ENCODE measurements around the gene CKAP5.
A peak's percentile ranks its signal among the peaks of the same experiment; 100 is the strongest.

Gene CKAP5

DNA sequence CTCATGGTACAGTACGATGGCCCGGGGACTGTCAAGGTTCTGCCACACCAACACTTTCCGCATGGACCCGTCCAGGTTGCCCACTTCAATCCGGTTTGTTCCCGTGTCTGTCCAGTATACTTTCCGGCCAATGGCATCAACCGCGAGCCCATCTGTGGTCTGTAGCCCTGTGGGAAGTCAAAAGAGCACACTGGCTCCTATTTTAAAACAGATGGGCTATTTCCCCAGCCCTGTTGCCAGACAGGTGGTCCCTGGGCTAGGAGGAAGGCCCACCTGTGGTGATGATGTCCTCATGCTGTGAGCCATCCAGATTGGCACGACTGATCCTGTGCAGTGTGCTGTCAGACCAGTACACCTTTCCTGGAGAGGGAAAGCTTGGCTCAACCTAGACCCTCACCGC is 30.4 kb upstream of the CKAP5 start:
- no peak for ATAC-seq
- TF ChIP-seq ZNF70 (CRISPR knock-in tag; IDR thresholded peaks at IDR 0.05) (no peak), PPARA (CRISPR knock-in tag; IDR thresholded peaks at IDR 0.05; ENCODE audit: borderline replicate concordance) (no peak)

DNA sequence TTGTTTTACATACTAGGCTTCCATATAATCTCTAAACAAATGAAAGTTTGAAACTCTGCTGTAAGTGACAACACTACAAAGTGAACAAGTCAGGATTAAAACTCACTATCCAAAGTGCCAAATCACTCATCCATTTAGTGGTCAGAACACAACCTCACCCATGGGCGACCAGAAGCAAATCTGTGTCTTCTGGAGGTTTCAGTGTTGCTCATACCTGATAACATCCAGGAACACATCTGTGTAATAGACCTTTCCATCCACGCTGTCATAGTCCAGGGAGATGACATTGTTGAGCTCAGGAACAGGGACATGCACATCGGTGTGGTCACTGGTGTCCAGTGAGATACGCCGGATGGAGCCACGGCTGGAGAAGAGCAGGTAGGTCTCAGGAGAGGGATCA is 28.5 kb upstream of the CKAP5 start:
- no peak for TF ChIP-seq ISL1 (CRISPR knock-in tag; IDR thresholded peaks at IDR 0.05)
- no peak for TF ChIP-seq ZNF565 (CRISPR knock-in tag; conservative IDR thresholded peaks at IDR 0.05; ENCODE audit: low read depth)
- TF ChIP-seq ZNF8 (CRISPR knock-in tag; IDR thresholded peaks at IDR 0.05): no peak
- no peak for TF ChIP-seq PPARA (CRISPR knock-in tag; IDR thresholded peaks at IDR 0.05; ENCODE audit: borderline replicate concordance)
- no peak for TF ChIP-seq BACH2 (CRISPR knock-in tag; IDR thresholded peaks at IDR 0.05; ENCODE audit: borderline replicate concordance)
- ATAC-seq: no peak

DNA sequence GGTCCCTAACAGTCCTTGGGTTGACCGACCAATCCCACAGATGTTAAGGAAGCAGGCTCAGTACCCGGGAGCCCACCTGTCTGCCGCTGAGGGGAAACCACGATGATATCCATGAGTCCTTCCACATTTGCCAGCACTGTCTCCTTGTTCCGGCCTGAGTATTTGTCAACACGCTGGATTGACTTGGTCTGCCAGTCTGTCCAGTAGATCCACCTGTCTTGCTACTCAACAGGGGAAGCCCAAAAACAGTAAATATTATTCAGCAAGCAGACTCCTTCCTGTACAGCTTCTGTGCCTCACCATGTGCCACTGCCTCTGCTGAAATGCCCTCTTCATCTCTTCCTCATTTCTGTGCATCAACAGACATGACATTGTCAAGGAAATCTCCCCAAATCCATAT is 22.8 kb upstream of the CKAP5 start:
- no peak for ATAC-seq
- TF ChIP-seq, protein P1, sequence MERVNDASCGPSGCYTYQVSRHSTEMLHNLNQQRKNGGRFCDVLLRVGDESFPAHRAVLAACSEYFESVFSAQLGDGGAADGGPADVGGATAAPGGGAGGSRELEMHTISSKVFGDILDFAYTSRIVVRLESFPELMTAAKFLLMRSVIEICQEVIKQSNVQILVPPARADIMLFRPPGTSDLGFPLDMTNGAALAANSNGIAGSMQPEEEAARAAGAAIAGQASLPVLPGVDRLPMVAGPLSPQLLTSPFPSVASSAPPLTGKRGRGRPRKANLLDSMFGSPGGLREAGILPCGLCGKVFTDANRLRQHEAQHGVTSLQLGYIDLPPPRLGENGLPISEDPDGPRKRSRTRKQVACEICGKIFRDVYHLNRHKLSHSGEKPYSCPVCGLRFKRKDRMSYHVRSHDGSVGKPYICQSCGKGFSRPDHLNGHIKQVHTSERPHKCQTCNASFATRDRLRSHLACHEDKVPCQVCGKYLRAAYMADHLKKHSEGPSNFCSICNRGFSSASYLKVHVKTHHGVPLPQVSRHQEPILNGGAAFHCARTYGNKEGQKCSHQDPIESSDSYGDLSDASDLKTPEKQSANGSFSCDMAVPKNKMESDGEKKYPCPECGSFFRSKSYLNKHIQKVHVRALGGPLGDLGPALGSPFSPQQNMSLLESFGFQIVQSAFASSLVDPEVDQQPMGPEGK (CRISPR knock-in tag; IDR thresholded peaks at IDR 0.05; ENCODE audit: borderline replicate concordance): no peak
- TF ChIP-seq, protein P2, sequence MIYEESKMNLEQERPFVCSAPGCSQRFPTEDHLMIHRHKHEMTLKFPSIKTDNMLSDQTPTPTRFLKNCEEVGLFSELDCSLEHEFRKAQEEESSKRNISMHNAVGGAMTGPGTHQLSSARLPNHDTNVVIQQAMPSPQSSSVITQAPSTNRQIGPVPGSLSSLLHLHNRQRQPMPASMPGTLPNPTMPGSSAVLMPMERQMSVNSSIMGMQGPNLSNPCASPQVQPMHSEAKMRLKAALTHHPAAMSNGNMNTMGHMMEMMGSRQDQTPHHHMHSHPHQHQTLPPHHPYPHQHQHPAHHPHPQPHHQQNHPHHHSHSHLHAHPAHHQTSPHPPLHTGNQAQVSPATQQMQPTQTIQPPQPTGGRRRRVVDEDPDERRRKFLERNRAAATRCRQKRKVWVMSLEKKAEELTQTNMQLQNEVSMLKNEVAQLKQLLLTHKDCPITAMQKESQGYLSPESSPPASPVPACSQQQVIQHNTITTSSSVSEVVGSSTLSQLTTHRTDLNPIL (CRISPR knock-in tag; IDR thresholded peaks at IDR 0.05; ENCODE audit: low read depth): no peak
- no peak for TF ChIP-seq ZC3H10 (CRISPR knock-in tag; IDR thresholded peaks at IDR 0.05)
- TF ChIP-seq, protein P3, sequence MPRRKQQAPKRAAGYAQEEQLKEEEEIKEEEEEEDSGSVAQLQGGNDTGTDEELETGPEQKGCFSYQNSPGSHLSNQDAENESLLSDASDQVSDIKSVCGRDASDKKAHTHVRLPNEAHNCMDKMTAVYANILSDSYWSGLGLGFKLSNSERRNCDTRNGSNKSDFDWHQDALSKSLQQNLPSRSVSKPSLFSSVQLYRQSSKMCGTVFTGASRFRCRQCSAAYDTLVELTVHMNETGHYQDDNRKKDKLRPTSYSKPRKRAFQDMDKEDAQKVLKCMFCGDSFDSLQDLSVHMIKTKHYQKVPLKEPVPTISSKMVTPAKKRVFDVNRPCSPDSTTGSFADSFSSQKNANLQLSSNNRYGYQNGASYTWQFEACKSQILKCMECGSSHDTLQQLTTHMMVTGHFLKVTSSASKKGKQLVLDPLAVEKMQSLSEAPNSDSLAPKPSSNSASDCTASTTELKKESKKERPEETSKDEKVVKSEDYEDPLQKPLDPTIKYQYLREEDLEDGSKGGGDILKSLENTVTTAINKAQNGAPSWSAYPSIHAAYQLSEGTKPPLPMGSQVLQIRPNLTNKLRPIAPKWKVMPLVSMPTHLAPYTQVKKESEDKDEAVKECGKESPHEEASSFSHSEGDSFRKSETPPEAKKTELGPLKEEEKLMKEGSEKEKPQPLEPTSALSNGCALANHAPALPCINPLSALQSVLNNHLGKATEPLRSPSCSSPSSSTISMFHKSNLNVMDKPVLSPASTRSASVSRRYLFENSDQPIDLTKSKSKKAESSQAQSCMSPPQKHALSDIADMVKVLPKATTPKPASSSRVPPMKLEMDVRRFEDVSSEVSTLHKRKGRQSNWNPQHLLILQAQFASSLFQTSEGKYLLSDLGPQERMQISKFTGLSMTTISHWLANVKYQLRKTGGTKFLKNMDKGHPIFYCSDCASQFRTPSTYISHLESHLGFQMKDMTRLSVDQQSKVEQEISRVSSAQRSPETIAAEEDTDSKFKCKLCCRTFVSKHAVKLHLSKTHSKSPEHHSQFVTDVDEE (CRISPR knock-in tag; IDR thresholded peaks at IDR 0.05): no peak
- no peak for TF ChIP-seq BACH2 (CRISPR knock-in tag; IDR thresholded peaks at IDR 0.05; ENCODE audit: borderline replicate concordance)
- no peak for TF ChIP-seq ZFP3 (CRISPR knock-in tag; IDR thresholded peaks at IDR 0.05)
- TF ChIP-seq ZNF70 (CRISPR knock-in tag; IDR thresholded peaks at IDR 0.05): no peak
- TF ChIP-seq ESRRG (CRISPR knock-in tag; IDR thresholded peaks at IDR 0.05): no peak

DNA sequence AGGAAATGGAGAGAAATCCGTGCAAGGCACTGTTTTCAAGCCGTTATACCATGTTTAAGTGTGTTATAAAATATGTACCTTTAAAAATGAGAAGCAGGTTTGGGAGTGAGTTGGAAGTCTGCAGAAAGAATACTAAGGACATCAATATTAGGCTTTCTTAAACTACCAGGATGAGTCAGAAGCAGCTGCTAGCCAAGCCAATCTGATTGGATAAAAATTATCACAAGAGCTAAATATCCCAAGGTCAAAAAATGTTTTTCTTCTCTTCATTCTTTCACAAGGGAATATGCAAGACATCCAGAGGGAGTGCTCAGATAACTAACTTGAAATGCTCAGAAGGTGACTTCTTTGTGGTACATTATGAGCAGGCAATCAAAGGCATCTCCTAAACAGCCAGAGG is 19.3 kb upstream of the CKAP5 start:
- ATAC-seq: peak; percentile 65
- no peak for TF ChIP-seq ESRRG (CRISPR knock-in tag; IDR thresholded peaks at IDR 0.05)

DNA sequence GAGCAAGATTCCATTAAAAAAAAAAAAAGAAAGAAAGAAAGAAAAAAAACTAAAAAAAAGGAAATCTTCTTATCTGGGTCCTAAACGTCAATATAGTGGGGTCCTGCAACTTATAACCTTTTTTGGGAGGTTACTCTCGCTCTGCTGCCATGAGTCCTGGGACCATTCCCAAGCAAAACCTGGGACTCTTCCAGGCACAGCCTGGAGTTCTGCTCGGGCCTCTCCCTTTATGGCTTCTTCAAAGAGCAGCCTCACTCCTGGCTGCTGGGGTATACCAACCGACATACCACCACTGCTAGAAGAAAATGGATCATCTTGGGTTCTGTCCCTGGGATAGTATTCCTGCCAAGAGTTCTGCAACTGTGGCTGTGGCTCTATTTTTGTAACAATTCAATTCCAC is 14.1 kb upstream of the CKAP5 start:
- no peak for TF ChIP-seq TOX (CRISPR knock-in tag; IDR thresholded peaks at IDR 0.05; ENCODE audit: borderline replicate concordance)
- TF ChIP-seq, protein P1 (CRISPR knock-in tag; IDR thresholded peaks at IDR 0.05; ENCODE audit: borderline replicate concordance): no peak
- TF ChIP-seq, protein P4, sequence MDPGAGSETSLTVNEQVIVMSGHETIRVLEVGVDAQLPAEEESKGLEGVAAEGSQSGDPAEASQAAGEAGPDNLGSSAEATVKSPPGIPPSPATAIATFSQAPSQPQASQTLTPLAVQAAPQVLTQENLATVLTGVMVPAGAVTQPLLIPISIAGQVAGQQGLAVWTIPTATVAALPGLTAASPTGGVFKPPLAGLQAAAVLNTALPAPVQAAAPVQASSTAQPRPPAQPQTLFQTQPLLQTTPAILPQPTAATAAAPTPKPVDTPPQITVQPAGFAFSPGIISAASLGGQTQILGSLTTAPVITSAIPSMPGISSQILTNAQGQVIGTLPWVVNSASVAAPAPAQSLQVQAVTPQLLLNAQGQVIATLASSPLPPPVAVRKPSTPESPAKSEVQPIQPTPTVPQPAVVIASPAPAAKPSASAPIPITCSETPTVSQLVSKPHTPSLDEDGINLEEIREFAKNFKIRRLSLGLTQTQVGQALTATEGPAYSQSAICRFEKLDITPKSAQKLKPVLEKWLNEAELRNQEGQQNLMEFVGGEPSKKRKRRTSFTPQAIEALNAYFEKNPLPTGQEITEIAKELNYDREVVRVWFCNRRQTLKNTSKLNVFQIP (CRISPR knock-in tag; IDR thresholded peaks at IDR 0.05; ENCODE audit: borderline replicate concordance, low read depth): no peak
- TF ChIP-seq BACH2 (CRISPR knock-in tag; IDR thresholded peaks at IDR 0.05; ENCODE audit: borderline replicate concordance): no peak
- TF ChIP-seq ZNF70 (CRISPR knock-in tag; IDR thresholded peaks at IDR 0.05): no peak
- TF ChIP-seq GLIS3 (CRISPR knock-in tag; IDR thresholded peaks at IDR 0.05): no peak
- no peak for TF ChIP-seq ISL1 (CRISPR knock-in tag; IDR thresholded peaks at IDR 0.05)
- TF ChIP-seq RARB (CRISPR knock-in tag; IDR thresholded peaks at IDR 0.05): no peak
- ATAC-seq: no peak
